Body of pancreas (tissue), 4 donors: ENCODE data around the gene NCS1.

ENCODE experiments used
- POLR2A ChIP-seq, 3 donors: fragments of 450-650 bp; IDR thresholded peaks; one replicate each; pipeline ENCODE4 v1.6.1; 2016; ENCODE audit warnings: antibody characterized with exemption in 3 of 3, mild to moderate bottlenecking in 2 of 3
- TF ChIP-seq, protein P1 (sequence below), 7 experiments: fragments of 450-650 bp in 4 of 7; fragments of 200-600 bp in 3 of 7; sonication (generic) in 3 of 7; IDR thresholded peaks; one replicate each; pipeline ENCODE4 v1.5.1; 2016 to 2019; ENCODE audit warnings: antibody characterized with exemption in 7 of 7

DNA sequence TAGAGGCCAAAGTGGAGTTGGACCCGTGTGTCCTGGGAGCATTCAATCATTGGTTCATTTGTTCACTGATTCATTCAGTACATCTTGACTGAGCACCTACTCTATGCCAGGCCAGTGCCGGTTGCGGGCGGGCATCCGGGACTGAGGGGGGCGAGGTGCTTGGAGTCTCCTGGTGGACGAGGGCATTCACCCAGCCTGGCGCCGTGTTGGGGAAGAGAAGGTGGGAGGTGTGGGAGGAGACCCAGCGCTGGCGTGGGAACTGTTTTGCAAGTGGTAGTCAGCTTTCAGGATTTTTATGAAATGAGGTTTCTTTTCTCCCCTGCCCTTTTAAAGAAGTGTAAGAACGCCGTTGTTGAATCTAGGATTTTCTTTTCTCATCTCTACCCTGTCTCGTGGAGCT is 37.2 kb downstream of the NCS1 start:
- TF ChIP-seq, protein P1, sequence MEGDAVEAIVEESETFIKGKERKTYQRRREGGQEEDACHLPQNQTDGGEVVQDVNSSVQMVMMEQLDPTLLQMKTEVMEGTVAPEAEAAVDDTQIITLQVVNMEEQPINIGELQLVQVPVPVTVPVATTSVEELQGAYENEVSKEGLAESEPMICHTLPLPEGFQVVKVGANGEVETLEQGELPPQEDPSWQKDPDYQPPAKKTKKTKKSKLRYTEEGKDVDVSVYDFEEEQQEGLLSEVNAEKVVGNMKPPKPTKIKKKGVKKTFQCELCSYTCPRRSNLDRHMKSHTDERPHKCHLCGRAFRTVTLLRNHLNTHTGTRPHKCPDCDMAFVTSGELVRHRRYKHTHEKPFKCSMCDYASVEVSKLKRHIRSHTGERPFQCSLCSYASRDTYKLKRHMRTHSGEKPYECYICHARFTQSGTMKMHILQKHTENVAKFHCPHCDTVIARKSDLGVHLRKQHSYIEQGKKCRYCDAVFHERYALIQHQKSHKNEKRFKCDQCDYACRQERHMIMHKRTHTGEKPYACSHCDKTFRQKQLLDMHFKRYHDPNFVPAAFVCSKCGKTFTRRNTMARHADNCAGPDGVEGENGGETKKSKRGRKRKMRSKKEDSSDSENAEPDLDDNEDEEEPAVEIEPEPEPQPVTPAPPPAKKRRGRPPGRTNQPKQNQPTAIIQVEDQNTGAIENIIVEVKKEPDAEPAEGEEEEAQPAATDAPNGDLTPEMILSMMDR (IDR thresholded peaks at IDR 0.05): no peak
- TF ChIP-seq POLR2A (IDR thresholded peaks at IDR 0.05): no peak
